HEK293T (cell line): Measurements from ENCODE around the gene TECTA.

Source experiments
- FOXA1 ChIP-seq: fragments of 450-650 bp; IDR thresholded peaks from 2 replicates; pipeline ENCODE4 v1.6.1; 2016; ENCODE audit warnings: mild to moderate bottlenecking
- L3MBTL2 ChIP-seq: fragments of 450-650 bp; conservative IDR thresholded peaks from 2 replicates; pipeline ENCODE4 v1.6.1; 2016; ENCODE audit warnings: mild to moderate bottlenecking
- NFRKB ChIP-seq: fragments of 450-650 bp; IDR thresholded peaks from 2 replicates; pipeline ENCODE4 v1.6.1; 2016; ENCODE audit warnings: mild to moderate bottlenecking, moderate library complexity

- TF ChIP-seq FOXA1 (no peak), L3MBTL2 (no peak), NFRKB (no peak)
These were observed 46.8 kb upstream of the TECTA start for GRCh38 chr11:121054266-121054665.
